Measurements from ENCODE around the gene CRK. TPM values are rescaled to one million over a fixed set of nuclear protein-coding genes. Genes with fewer than 3 reads are reported as not detected.
"Not testable (repeated sequence)": the region's sequence is repeated elsewhere in the genome, so short reads cannot be mapped to it uniquely, and the experiment has no call there.

Gene CRK
- total RNA-seq, 2 donors from 2014 or later: 36.0 to 49.8 TPM

GRCh38 chr17:1461198-1461944 lies 5.3 kb upstream of the CRK start:
- no peaks in the 10 kb centered on the region for H3K9me3 ChIP-seq
- H3K4me3 ChIP-seq: no peak overlapping the region
- no peak for TF ChIP-seq CTCF (IDR thresholded peaks at IDR 0.05)
- peak overlapping the region; percentile 78 to 88 for H3K27ac ChIP-seq
- peaks cover 3 to 44% of the 10 kb centered on the region in 2 donors for H3K4me1 ChIP-seq
- H3K27me3 ChIP-seq: no peaks in the 10 kb centered on the region
- H3K36me3 ChIP-seq: peaks cover 15% of the 10 kb centered on the region
- no peak for DNase-seq (ENCODE audit: low spot score)

GRCh38 chr17:1460233-1460632 lies 4.2 kb upstream of the CRK start:
- Histone ChIP-seq H3K4me3 (no peak overlapping the region), H3K4me1 (peaks cover 3 to 44% of the 10 kb centered on the region in 2 donors), H3K27ac (peak overlapping the region; percentile 78 to 88), H3K27me3 (no peaks in the 10 kb centered on the region), H3K9me3 (no peaks in the 10 kb centered on the region), H3K36me3 (peaks cover 4% of the 10 kb centered on the region)
- no peak for TF ChIP-seq CTCF (IDR thresholded peaks at IDR 0.05)
- peak; percentile 77 for DNase-seq (ENCODE audit: low spot score)

DNA sequence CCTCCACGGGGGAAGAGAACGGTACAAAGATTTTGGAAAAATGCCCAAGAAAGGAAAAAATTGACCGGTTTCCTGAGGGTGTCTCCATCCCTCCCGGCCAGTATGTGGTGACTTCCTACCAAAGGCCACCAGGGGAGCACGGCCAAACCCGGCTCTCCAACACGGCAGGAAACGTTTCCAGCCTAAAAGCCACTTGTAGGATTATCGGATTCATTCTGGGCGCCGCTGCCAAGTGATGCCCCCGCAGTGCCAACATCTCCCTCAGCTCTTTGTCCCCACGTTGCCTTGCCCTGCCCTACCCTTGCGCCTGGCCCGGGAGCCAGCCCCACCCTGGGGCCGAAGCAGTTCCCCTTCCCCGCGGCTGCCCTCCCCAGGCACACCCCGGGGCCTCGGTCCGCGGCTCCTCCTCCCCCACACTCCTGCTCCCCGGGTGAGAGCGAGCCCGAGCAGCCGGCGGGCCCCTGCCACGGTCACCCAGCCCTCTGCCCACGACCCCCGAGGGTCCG lies 688 bp downstream of the CRK start:
- TF ChIP-seq CTCF (IDR thresholded peaks at IDR 0.05): peak; percentile 50 to 62
- Histone ChIP-seq H3K27ac (peak overlapping the region; percentile 97 to 99), H3K36me3 (no peaks in the 10 kb centered on the region), H3K4me1 (peaks cover 0 to 54% of the 10 kb centered on the region in 2 donors), H3K9me3 (no peaks in the 10 kb centered on the region), H3K27me3 (no peaks in the 10 kb centered on the region), H3K4me3 (peak overlapping the region; percentile 81 to 99)
- DNase-seq (ENCODE audit: low spot score): peak; percentile 82

- H3K36me3 ChIP-seq: no peaks in the 10 kb centered on the region
- H3K27me3 ChIP-seq: no peaks in the 10 kb centered on the region
- no peak for DNase-seq (ENCODE audit: low spot score)
- no peak for TF ChIP-seq CTCF (IDR thresholded peaks at IDR 0.05)
- H3K27ac ChIP-seq: peak overlapping the region; percentile 97 to 99
- no peaks in the 10 kb centered on the region for H3K9me3 ChIP-seq
- peaks cover 0 to 53% of the 10 kb centered on the region in 2 donors for H3K4me1 ChIP-seq
- H3K4me3 ChIP-seq: peak overlapping the region; percentile 81 to 99
Observed at GRCh38 chr17:1454541-1454940, 1.5 kb downstream of the CRK start.

GRCh38 chr17:1453694-1454093 lies 2.3 kb downstream of the CRK start:
- H3K4me3 ChIP-seq; H3K36me3 ChIP-seq; H3K27ac ChIP-seq; H3K27me3 ChIP-seq; DNase-seq (ENCODE audit: low spot score); H3K9me3 ChIP-seq: not testable (repeated sequence)
- H3K4me1 ChIP-seq: peaks cover 0 to 61% of the 10 kb centered on the region in 2 donors

DNA sequence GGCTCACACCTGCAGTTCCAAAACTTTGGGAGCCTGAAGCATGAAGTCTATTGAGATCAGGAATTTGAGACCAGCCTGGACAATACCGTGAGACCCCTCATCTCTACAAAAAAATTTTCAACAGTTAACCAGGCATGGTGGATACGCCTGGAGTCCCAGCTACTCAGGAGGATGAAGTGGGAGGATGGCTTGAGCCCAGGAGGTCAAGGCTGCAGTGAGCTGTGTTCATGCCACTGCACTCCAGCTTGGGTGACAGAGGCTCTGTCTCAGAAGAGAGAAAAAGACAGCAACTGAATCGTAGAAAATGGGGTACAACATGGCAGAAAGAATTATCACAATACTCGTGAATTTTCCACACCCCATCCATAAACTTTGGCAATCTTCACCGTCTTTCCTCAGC lies 3.2 kb downstream of the CRK start:
- Histone ChIP-seq H3K9me3 (no peaks in the 10 kb centered on the region), H3K36me3 (no peaks in the 10 kb centered on the region), H3K27me3 (no peaks in the 10 kb centered on the region), H3K4me3 (no peak overlapping the region), H3K4me1 (peaks cover 0 to 66% of the 10 kb centered on the region in 2 donors), H3K27ac (no peak overlapping the region)
- TF ChIP-seq CTCF (IDR thresholded peaks at IDR 0.05): no peak
- no peak for DNase-seq (ENCODE audit: low spot score)

- H3K27ac ChIP-seq; H3K9me3 ChIP-seq; DNase-seq (ENCODE audit: low spot score); H3K36me3 ChIP-seq; H3K27me3 ChIP-seq; H3K4me3 ChIP-seq: not testable (repeated sequence)
- peaks cover 0 to 72% of the 10 kb centered on the region in 2 donors for H3K4me1 ChIP-seq
Observed at GRCh38 chr17:1450261-1450660, 5.8 kb downstream of the CRK start.
